HG03095 (cell line): ENCODE results near the gene LAD1.

Experiments used
- ATAC-seq: cut with Tn5 transposase; IDR thresholded peaks from one replicate; pipeline ENCODE4 v1.9.1; 2021; ENCODE audit warnings: moderate library complexity; ENCODE audit not compliant: unreplicated experiment

Gene LAD1

DNA sequence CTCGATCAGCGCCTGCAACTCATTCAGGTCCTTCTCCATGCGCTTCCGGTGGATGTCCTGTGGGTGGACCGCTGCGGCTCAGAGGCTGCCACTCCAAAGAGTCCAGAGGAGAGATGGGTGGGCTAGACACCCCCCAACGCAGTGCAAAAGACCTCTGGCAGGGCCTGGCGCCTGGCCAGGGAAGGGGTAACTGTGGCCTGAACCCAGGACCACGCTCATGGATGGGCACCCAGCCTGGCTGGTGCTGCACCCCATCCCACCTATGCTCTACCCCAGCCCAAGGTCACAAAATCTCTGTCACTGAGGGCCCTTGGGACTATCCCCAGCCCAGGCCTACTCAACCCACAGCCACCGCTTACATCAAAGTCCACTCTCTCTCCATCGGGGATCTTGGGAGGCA lies 33.9 kb downstream of the LAD1 start:
- ATAC-seq = no peak

DNA sequence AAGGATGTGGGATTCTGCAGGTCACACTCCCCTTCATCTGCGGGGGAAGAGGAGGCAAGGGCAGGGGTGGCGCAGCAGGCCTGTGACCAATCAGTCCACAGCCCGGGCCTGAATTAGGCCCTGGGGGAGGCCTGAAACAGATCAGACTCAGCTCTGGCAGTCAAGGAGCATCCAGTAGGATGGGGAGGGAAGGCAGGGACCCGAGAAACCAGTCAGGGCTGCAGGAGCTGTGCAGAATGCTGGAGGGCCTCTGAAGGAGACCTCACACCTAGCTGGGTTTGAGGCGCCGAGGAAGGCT lies 34.4 kb downstream of the LAD1 start:
- no peak for ATAC-seq

DNA sequence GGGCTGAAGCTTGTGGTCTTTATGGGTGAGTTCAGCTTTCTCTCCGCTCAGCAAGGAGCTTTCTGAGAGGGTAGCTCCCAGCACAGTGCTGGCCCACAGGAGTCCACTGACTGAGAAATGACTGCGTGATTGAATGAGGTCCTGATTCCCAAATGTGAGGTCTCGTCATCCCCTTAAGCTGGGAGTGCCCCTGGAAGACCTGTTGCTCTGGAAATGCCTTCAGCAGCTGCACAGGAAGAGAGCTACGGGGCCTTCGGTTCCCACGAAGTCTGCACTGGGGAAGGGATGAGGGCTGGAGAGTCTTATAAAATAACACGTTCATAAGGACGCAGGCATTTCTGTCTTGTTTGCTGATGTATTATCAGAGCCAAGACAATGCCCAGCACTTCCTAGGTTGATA lies 35.7 kb downstream of the LAD1 start:
- ATAC-seq = no peak

DNA sequence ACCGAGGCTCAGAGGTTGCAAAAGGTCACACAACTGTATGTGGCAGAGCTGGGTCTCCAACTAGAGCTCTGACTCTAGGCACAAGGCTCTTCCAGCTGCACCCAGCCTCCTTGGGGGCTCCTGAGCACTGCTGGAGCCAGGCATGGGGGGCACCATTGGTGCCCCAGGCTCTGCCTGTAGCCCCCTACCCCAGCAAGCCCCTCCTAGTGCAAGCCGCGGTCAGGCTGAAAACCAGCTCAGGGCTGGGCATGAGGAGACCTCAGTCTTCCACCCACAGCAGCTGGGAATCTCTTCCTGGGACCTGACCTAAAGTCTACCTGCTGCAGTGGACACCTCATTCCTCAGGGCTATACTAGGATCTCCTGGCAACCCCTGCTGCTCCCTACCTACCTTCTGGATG lies 36.2 kb downstream of the LAD1 start:
- no peak for ATAC-seq

DNA sequence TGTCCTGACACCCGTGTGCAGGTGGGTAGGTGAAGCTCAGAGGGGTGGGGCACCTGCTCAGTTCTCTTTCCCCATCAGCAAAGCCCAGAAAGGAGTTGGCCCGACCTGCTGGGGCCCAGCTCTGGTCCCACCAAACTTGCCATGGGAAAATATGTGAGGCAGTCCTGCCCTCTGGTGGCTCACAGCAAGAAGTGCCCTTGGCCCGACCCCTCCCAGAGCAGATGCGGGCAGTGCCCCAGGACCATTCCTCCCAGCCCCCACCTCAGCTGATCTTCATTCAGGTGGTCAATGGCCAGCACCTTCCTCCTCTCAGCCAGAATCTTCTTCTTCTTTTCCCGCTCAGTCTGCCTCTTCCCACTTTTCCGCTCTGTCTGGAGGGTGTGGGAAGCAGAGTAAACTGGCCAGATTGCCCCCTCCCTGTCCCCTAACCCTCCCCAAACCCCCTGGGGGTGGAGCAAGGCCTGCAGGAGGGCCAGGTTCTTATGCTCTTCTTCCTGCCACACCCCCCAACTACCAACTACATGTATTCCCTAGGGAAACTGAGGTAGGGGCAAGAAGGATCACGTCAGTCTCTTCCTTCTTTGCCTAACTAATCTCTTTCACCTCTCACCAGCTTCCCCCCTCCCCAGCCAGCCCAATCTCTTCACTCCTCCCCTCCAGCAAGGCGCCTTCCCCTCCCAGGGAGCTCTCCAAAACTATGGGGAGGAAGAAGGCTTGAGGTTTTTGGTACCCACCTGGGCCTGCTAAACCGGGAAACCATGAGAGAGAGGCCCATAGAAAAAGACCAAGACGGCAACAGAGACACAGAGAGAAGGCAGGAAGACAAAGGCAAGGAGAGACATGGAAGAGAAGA lies 37.2 kb downstream of the LAD1 start:
- ATAC-seq = no peak

DNA sequence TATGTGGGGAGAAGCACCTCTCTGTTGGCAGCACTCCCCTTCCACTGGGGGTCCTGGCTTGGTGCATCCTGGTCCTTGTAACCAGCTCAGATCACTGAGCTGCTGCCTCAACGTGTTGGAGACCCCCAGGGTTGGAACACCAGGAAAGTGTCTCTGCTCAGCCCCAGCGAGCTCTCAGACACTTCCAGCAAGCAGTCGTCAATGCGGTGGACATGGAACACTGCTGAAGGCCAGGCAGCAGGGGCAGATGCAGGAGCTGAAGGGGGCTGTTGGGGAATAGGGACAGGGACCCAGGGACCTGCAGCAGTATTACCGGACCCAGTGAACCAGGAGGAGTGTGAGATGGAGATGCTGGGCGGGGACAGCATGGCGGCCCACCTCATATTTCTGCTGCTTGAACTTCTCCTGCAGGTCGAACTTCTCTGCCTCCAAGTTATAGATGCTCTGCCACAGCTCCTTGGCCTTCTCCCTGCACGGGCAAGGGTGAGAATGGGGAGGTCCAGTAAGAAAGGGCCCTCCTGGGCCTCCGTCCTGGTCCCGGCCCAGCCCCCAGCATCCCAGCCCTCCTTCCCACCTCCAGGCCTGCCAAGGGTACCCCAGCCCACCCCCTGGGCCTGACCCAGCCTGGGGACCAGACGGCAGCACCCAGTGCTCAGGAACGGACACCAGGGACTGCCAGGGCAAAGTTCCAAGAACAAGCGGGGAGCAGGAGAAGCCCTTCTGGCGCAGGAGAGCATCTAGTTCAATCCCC lies 38.0 kb downstream of the LAD1 start:
- ATAC-seq = no peak

DNA sequence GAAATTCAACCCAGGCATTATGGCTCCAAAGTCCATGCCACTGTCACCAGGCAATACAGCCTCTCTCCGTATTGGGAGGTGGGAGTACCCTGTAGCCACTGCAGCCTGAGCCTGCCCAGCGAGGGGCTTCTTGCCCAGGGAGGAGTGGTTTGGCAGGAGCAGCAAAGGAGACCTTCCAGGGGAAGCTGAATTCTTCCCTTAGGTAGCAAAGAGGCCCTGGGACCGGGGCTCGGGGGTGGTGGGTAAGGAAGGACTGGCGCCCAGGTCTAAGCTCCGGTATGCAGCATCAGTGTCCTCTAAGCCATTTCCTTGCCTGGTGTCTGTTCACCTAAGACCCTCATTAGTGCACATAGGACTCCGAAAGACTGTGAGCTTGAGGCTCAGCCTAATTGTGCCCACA lies 38.6 kb downstream of the LAD1 start:
- ATAC-seq = no peak

DNA sequence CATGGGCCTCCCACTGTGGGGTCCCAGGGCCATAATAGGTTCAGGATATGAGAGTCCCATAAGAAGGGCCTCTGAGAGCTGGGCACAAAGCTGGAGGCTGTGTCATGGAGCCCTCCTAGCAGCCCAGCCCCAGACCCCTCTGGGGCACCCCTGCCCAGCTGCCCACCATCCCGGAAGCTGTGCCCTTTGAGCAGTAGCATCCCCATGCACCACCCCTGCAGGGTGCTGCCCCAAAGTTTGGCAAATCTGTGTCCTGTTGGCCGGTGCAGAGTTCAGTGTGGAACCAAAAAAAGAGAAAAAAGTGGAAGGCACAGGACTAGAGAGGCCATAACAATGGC lies 39.3 kb downstream of the LAD1 start:
- ATAC-seq = no peak

DNA sequence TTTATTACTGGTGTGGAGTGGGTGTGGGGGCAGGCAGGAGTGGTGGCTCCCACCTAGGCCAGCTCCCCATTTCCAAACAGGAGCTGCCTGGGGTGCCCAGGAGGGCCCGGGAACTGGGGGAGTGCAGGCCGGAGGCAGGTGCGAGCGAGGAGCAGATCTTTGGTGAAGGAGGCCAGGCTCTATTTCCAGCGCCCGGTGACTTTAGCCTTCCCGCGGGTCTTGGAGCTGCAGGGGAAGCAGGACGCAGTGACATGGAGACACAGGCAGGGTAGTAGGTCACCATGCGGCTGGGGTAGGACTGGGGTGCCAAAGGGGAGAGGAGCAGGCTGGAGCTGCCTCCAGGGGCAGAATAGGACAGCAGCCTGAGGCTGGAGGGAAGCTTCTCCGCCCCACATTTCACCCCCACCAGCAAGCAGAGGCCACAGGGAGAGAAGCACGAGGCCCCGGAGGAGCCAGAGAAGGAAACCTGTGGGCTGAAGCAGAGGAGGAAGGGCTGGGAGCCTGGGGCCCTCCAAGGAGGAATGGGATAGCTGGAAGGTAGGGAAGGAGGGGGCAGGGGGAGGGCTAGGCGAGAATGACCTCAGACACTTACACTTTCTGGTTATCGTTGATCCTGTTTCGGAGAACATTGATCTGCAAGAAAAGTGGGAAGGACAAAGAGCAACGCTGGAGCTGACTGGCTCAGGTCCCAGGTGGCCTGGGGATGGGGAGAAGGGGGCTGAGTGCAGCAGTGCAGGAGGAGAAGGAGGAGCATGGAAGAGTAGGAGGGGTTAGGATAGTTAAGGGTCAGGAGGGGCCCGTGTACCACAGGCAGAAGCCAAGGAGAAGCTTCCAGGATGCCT lies 39.9 kb downstream of the LAD1 start:
- ATAC-seq = no peak

DNA sequence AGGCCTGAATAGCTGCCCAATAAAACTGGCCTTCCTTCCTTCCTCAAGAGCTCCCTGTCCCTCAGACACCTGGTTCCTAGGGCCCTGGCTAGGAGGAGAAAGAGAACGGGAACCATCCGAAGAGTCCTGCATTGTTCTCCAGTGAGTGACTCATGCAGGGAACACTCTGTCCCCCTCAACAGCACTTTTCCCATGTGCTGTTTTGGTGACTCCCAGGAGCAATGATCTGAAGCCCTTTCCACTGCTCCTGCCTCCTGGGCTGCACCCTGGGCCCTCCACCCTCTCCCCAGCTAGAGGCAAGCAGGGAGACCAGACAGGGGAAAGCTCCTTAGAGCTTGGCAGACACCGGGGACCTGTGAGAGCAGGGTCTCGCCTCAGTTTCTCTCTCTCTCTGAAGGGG lies 40.5 kb downstream of the LAD1 start:
- no peak for ATAC-seq

DNA sequence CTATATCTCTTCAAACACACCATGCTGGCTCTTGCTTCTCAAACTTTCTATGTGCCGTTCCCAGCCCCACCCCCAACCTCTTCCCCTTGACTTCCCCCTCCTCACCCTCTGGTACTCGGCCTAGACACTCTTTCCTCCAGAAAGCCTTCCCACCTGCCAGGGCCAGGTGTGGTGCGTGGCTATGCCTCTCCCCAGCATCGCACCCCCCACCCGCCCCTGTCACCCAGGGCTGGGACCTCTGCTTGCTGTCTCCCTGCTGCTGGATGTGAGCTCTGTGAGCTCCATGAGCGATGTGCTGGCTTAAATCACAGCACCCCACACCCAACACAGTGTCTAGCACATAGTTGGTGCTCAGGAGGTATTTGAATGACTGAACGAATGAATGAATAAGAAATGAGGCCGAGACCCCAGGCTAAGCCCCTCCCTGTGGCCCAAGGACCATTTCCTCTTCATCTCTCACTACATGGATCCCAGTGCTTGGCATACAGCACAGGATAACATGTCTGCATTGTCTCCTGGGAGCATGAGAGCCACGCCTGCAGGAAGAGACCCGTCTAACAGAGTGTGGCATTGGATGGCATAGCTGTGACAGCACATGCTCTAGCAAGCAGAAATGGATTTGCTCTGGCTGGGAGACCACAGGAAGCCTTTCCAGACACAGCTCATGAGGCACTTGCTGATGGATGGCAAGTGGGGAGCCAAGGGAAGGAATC lies 41.3 kb downstream of the LAD1 start:
- no peak for ATAC-seq

DNA sequence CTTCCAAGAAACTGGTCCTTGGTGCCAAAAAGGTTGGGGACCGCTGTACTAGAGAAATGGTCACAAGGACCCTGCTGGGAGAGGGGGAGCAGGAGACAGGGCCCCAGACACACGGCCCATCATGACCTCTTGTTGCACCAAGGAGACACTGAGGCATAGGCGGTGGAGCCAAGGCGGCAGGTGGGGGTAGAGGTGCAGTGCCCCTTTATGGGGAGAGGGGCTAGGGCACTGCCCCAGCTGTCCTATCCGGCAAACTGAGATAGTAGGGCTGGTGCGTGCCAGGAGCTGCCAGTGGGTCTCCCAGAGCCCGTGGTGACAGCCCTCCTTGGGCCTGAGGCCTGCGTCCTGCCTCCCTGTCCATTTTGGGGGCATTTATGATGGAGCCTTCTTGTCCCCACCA lies 41.9 kb downstream of the LAD1 start:
- ATAC-seq = no peak

DNA sequence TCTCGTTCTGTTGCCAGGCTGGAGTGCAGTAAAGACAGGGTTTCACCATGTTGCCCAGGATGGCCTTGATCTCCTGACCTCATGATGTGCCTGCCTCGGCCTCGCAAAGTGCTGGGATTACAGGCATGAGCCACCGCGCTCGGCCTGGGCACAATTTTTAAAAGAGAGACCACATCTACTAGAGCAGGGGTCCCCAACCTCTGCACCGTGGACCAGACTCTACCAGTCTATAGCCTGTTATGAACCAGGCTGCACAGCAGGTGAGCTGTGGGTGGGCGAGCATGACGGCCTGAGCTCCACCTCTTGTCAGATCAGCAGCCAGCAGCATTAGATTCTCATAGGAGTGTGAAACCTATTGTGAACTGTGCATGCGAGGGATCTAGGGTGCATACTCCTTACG lies 42.4 kb downstream of the LAD1 start:
- no peak for ATAC-seq

DNA sequence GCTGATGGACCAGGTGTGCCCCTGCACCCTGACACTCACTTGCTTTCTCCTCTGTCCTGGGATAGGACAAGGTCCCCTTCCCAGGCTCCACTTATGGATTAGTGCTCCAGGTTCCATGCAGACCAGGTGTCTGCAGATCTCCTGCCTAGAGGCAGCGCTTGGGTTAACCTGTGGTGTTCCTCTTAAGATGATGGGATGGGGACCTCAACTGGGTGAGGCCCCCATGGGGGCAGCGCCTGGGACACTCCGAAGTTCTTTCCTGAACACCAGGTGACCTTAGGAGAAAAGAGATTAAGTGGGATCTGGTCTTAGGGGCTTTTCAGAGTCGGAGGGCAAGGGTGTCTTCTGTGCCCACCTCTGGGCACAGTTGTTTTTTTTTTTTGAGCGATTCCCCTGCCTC lies 42.9 kb downstream of the LAD1 start:
- ATAC-seq = no peak

DNA sequence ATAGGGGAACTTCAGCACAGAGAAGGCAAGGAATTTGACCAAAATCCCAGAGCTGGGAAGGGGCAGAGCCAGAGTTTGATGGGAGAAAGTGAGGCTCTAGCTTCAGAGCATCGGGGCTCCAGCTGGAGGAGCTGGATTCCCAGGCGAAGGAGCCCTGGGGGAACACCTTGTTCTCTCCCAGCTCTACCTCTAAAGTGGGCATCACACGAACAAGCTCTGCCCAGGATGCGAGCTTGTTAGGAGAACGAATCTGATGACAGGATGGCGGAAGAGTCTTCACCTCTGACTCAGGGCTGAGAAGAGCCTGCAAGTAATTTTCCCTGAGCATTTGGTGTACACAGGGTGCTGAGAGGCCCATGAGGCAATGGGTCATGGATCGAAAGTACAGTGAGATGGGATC lies 43.7 kb downstream of the LAD1 start:
- ATAC-seq = no peak

DNA sequence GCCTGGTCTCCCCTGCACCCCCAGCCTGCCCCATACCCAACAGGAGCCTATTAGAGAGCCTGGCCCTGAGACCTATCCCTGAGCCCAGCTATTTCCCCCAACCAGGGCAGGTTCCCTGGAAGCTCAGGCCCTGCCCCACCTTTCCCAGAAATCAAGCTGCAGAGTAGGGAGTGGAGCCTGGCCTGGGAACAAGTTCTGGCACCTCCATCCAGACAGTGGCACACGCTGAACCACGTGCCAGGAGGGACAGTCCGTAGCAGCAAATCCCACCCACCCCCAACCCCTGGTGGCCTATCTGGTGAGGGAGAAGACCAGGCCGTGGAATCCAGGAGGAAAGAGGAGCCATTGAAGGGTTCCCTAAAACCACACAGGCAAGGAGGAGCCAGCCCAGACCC lies 44.2 kb downstream of the LAD1 start:
- ATAC-seq = no peak

DNA sequence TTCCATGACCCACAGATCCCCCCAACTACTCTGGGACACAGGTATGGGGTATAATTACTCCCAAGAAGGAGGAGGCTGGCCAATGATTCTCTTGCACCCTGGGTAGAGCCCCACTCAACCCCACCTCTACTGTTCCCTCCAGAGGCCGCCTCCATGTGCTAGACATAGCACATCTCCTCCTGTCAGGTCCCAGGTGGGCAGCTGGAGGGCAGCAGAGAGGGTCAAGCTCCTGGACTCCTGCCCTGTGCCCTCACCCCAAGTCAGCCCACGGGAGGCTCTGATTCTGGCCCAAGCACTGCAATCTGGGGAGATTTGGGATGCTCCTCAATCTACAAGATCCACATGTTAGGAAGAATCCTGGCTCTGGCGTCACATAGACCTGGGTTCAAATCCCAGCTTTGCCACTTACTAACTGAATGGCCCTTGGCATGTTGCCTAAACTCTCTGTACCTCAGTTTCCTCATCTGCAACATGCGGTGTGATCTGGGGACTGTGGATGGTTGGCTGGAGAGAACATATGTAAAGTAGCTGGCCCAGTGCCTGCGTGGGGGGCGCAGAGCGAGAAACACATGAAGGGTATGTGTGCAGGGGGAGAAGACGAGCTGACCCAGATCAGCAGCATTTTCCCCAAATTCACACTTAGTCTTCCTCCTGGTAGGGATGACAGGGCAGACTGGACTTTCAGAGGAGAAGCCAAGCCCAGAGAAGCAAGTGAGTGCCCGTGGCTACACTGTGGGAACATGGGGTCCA lies 44.8 kb downstream of the LAD1 start:
- no peak for ATAC-seq

DNA sequence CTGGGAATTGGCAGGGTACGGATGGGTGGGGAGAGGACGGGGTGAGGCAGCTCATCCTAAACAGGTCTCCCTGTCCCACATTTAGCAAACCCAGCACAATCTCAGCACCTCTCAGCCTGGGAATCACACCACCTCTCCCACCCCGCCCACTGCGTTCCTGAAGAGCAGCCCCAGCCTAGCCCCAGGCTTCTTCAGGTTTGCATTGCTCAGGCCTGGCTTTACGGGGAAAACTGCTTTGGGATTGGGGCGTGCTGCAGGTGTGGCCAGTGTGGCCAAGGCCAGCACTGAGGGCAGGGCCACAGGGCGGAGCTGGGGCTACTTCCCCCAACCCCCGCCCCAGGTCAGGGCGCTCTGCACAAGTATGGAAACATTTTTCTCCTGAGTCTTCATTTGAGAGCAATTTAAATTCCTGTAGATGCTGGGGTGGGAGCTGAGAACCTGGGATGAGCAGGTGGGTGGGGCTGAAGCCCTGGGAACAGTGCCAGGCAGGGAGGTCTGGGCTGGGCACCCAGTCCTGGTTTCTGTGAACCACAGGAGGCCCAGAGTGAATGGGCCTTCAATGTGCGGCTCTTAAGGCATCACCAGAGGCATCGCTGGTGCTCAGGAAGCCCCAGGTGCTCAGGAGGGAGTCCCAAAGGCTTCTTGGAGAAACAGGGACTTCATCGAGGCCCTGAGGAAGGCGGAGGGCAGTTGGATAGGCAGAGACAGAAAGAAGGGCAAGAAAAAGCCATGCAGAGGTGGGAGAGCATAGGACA lies 45.8 kb downstream of the LAD1 start:
- ATAC-seq = no peak

DNA sequence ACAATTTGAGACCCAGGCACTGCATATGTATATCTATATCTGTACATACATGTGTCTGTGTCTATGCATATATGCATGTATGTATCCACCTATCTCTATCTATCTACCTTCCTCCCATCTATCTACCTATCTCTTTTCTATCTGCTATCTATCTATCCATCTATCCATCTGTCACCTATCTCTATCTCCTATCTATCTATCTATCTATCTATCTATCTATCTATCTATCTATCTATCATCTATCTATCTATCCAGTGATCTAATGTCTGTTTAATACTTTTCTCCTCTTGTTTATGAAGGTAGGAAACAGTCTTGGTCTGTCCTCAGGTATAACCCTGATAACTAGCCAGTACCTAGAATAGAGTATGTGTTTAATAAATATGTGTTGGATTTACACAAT lies 47.5 kb downstream of the LAD1 start:
- ATAC-seq = no peak

DNA sequence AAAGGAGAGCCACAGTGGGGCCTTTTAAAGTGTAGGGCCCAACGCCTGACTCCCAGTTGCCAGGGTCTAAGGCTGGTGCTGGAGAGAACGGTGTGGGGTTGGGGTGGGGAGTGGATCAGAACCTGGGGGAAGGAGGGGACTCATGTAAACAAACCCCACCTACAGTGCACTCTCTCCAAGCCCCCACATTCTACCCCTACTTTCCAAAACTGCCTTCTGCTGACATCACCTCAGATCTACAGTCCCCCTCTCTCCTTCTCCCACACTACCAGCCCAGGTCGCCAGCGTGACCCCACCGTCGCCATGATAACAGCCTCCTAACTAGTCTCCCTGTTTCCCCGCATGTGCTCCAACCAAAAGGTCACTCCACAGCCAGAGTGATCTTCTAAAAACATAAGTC lies 48.2 kb downstream of the LAD1 start:
- no peak for ATAC-seq
